Erythroblast (primary cell): ENCODE data around the gene LSAMP.

Experiments
- GATA1 ChIP-seq: IDR thresholded peaks from 2 replicates; pipeline ENCODE4 v1.6.1; 2011; ENCODE audit warnings: low read depth, mild to moderate bottlenecking, control low read depth, low read length, moderate library complexity
- POLR2A ChIP-seq: IDR thresholded peaks from 2 replicates; pipeline ENCODE4 v1.6.1; 2011; ENCODE audit warnings: mild to moderate bottlenecking, low read length

GRCh38 chr3:116015931-116016330 lies 429.4 kb downstream of the LSAMP start:
- TF ChIP-seq POLR2A = no peak
- no peak for TF ChIP-seq GATA1
